ENCODE measurements around the gene NHS. TPM values are rescaled to one million over a fixed set of nuclear protein-coding genes. Genes with fewer than 3 reads are reported as not detected.

Gene NHS
- total and polyA plus RNA-seq, 2 of the 13 experiments (the other 11 are each of a cell fraction or from before 2014, with no cell fraction given) = 0.02 TPM; not detected in 1

DNA sequence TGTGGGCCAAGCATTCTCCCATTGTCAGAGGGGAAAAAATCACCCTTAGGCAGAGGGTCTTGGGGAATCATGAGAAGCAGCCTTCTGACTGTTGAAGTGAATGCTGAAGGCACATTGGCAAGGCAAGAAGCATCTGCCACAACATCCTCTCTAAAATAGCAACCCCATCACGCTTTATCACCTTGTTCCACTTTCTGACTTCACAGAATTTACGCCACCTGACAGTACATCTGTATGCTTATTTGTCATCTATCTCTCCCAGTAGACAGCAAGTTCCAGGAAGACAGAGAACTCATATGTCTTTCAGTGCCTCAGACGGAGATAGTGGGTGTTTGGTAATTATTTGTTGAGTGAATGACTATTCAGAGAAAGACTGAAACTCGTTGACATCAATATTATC is 293.9 kb downstream of the NHS start (continued):
- TF ChIP-seq, protein P1, sequence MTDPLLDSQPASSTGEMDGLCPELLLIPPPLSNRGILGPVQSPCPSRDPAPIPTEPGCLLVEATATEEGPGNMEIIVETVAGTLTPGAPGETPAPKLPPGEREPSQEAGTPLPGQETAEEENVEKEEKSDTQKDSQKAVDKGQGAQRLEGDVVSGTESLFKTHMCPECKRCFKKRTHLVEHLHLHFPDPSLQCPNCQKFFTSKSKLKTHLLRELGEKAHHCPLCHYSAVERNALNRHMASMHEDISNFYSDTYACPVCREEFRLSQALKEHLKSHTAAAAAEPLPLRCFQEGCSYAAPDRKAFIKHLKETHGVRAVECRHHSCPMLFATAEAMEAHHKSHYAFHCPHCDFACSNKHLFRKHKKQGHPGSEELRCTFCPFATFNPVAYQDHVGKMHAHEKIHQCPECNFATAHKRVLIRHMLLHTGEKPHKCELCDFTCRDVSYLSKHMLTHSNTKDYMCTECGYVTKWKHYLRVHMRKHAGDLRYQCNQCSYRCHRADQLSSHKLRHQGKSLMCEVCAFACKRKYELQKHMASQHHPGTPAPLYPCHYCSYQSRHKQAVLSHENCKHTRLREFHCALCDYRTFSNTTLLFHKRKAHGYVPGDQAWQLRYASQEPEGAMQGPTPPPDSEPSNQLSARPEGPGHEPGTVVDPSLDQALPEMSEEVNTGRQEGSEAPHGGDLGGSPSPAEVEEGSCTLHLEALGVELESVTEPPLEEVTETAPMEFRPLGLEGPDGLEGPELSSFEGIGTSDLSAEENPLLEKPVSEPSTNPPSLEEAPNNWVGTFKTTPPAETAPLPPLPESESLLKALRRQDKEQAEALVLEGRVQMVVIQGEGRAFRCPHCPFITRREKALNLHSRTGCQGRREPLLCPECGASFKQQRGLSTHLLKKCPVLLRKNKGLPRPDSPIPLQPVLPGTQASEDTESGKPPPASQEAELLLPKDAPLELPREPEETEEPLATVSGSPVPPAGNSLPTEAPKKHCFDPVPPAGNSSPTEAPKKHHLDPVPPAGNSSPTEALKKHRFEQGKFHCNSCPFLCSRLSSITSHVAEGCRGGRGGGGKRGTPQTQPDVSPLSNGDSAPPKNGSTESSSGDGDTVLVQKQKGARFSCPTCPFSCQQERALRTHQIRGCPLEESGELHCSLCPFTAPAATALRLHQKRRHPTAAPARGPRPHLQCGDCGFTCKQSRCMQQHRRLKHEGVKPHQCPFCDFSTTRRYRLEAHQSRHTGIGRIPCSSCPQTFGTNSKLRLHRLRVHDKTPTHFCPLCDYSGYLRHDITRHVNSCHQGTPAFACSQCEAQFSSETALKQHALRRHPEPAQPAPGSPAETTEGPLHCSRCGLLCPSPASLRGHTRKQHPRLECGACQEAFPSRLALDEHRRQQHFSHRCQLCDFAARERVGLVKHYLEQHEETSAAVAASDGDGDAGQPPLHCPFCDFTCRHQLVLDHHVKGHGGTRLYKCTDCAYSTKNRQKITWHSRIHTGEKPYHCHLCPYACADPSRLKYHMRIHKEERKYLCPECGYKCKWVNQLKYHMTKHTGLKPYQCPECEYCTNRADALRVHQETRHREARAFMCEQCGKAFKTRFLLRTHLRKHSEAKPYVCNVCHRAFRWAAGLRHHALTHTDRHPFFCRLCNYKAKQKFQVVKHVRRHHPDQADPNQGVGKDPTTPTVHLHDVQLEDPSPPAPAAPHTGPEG (CRISPR knock-in tag; IDR thresholded peaks at IDR 0.05) = no peak
- no peak for TF ChIP-seq KLF11 (CRISPR knock-in tag; IDR thresholded peaks at IDR 0.05)

DNA sequence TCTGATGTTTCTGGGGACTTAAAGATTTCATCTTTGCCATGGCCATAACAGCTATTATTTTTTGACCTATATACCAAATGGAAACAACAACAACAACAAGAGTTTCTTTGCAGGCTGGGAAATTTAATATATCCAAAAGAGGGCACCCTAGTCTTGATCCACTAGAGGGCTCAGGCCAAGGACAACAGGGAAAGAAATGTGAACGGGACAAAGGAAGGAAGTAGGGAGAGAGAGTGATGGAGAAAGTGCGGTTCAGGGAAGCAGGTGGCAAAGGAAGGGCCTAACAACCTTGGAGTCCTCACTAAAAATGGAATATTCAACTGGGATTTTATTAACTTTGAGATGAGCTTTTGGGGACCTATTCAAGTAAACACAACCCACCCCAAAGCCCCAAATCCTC is 294.5 kb downstream of the NHS start:
- H3K9me3 ChIP-seq (ENCODE audit: low read length) = no peaks in the 10 kb centered on the region
- no peaks in the 10 kb centered on the region for H4K20me1 ChIP-seq (ENCODE audit: insufficient read depth, low read length)
- WGBS (ENCODE audit: low lambda C conversion rate) = 8% methylated on average over 2 of the region's 2 CpGs
- intact Hi-C loops (cut with micrococcal nuclease; ENCODE audit: unreplicated experiment) = no loop called here
- CTCF ChIA-PET (ENCODE audit: low intra/inter-chr PET ratio, low total read pairs) = no interaction called here
- no peak for ATAC-seq
- no peak for FAIRE-seq
- no peaks in the 10 kb centered on the region for H3K27me3 ChIP-seq (ENCODE audit: control insufficient read depth in 1 of 2, insufficient read depth in 2 of 2, low read length in 2 of 2)
- no peaks in the 10 kb centered on the region for H3K36me3 ChIP-seq (replicated peaks in 1 of 2; ENCODE audit: control insufficient read depth in 1 of 2, insufficient read depth in 2 of 2, low read length in 2 of 2)
- in situ Hi-C loops (cut with HindIII; ENCODE audit: extremely low pct_ligation_motif_present, low pct_unique_long_range_greater_than_20kb) = no loop called here
- POLR2A ChIA-PET = no interaction called here
- no peak overlapping the region for H3K4me2 ChIP-seq (ENCODE audit: low read depth, low read length)
- H3K4me1 ChIP-seq (ENCODE audit: insufficient read depth, low read length) = no peaks in the 10 kb centered on the region
- no peak overlapping the region for H3K4me3 ChIP-seq (replicated peaks in 1 of 3; ENCODE audit: insufficient read depth in 1 of 3, low read depth in 2 of 3, low read length in 3 of 3)
- H3K9ac ChIP-seq (ENCODE audit: insufficient read depth, low read depth, low read length) = no peak overlapping the region
- no TSS peak for BruUV-seq (replicated peaks)
- no peak overlapping the region for H2AFZ ChIP-seq (ENCODE audit: low read length)
- H3K27ac ChIP-seq (ENCODE audit: extremely low read length, insufficient read depth, low read length) = no peak overlapping the region
- no peaks in the 10 kb centered on the region for H3K79me2 ChIP-seq (ENCODE audit: insufficient read depth, low read length)
- DNase-seq (ENCODE audit: low spot score) = no peak
- TF ChIP-seq, protein P2, sequence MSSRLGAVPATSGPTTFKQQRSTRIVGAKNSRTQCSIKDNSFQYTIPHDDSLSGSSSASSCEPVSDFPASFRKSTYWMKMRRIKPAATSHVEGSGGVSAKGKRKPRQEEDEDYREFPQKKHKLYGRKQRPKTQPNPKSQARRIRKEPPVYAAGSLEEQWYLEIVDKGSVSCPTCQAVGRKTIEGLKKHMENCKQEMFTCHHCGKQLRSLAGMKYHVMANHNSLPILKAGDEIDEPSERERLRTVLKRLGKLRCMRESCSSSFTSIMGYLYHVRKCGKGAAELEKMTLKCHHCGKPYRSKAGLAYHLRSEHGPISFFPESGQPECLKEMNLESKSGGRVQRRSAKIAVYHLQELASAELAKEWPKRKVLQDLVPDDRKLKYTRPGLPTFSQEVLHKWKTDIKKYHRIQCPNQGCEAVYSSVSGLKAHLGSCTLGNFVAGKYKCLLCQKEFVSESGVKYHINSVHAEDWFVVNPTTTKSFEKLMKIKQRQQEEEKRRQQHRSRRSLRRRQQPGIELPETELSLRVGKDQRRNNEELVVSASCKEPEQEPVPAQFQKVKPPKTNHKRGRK (CRISPR knock-in tag; IDR thresholded peaks at IDR 0.05) = no peak
- no peak for TF ChIP-seq NFE2 (CRISPR knock-in tag; IDR thresholded peaks at IDR 0.05)
- TF ChIP-seq ZNF674 (CRISPR knock-in tag; IDR thresholded peaks at IDR 0.05; ENCODE audit: low read depth) = no peak
- no peak for TF ChIP-seq ZFY (CRISPR knock-in tag; IDR thresholded peaks at IDR 0.05)
- TF ChIP-seq ZNF614 (CRISPR knock-in tag; IDR thresholded peaks at IDR 0.05; ENCODE audit: borderline replicate concordance) = no peak
- no peak for TF ChIP-seq ZNF775 (CRISPR knock-in tag; IDR thresholded peaks at IDR 0.05; ENCODE audit: borderline replicate concordance)
- no peak for TF ChIP-seq SNAI1 (CRISPR knock-in tag; IDR thresholded peaks at IDR 0.05; ENCODE audit: borderline replicate concordance)
- no peak for TF ChIP-seq ZNF703 (CRISPR knock-in tag; IDR thresholded peaks at IDR 0.05; ENCODE audit: borderline replicate concordance)
- TF ChIP-seq THAP11 (CRISPR knock-in tag; IDR thresholded peaks at IDR 0.05) = no peak
- no peak for TF ChIP-seq BORCS8-MEF2B (CRISPR knock-in tag; IDR thresholded peaks at IDR 0.05)
- no peak for TF ChIP-seq ZSCAN12 (CRISPR knock-in tag; IDR thresholded peaks at IDR 0.05)
- TF ChIP-seq, protein P3, sequence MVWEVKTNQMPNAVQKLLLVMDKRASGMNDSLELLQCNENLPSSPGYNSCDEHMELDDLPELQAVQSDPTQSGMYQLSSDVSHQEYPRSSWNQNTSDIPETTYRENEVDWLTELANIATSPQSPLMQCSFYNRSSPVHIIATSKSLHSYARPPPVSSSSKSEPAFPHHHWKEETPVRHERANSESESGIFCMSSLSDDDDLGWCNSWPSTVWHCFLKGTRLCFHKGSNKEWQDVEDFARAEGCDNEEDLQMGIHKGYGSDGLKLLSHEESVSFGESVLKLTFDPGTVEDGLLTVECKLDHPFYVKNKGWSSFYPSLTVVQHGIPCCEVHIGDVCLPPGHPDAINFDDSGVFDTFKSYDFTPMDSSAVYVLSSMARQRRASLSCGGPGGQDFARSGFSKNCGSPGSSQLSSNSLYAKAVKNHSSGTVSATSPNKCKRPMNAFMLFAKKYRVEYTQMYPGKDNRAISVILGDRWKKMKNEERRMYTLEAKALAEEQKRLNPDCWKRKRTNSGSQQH (CRISPR knock-in tag; IDR thresholded peaks at IDR 0.05; ENCODE audit: low read depth) = no peak
- TF ChIP-seq CBX2 (IDR thresholded peaks at IDR 0.05; ENCODE audit: low read depth, low read length) = no peak
- no peak for TF ChIP-seq CBX2 (CRISPR knock-in tag; IDR thresholded peaks at IDR 0.05; ENCODE audit: low read depth)
